ENCODE data around the gene ROBO4. TPM values are rescaled to one million over a fixed set of nuclear protein-coding genes. Genes with fewer than 3 reads are reported as not detected.

The ROBO4 gene
- total and polyA plus RNA-seq, 8 donors: 1.8 to 49.6 (median 6.1) TPM

DNA sequence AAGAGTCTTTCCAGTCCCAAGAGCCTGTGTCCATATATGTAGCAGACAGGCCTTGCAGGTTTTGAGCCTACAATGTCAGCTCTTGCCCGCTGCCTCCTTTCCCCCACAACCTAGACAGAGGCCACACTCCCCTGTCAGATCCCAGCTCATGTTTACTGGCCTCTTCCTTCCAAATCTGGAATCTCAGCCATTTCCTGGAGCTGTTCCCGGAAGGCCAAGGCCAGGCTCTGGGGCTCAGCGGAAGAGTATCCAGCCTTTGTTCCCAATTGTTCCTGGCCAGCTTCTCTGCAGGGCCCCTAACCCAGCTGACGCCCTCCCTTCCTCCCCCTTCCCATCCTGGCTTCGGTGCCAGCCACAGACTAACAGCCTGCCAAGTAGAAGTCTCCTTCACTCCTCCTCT is 1.0 kb upstream of the ROBO4 start:
- Histone ChIP-seq H3K4me1 (peaks cover 0 to 9% (median 2%) of the 10 kb centered on the region in 4 donors), H3K27me3 (peaks cover 0 to 4% (median 0%) of the 10 kb centered on the region in 3 donors), H3K27ac (peak overlapping the region in 4 of 5 donors; percentile 46 to 77 (median 66)), H3K36me3 (no peaks in the 10 kb centered on the region), H3K9me3 (no peaks in the 10 kb centered on the region), H3K4me3 (no peak overlapping the region)
- intact Hi-C loops (cut with DNase I; ENCODE audit: low total_unique reads): no loop called here
- TF ChIP-seq EP300 (IDR thresholded peaks at IDR 0.05): no peak
- TF ChIP-seq POLR2AphosphoS5 (IDR thresholded peaks at IDR 0.05): peak in 1 of 3 donors; percentile 10
- DNase-seq: peak in 1 of 2 donors; percentile 72
- 45 to 60% (median 50%) methylated on average over 5 of the region's 5 CpGs for WGBS, 5 donors

DNA sequence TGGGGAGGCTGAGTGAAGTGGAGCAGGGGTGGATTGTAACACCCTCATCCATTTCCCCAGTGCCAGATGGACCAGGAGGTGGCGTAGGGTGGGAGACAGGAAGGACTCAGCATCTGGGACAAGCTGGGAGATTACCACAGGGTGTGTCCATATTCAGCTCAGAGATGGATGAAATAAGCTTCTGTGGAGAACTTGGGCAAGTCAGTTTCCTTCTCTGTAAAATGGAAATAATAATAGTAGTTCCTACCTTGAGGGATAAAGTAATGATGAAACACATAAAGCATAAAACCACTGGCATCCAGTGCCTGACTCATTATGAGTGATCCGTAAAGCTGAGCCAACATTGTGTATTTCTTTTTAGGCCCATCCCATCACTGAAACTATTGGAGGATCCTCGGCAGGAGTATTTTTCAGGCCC is 607 bp upstream of the ROBO4 start:
- WGBS, 5 donors: 50 to 66% (median 58%) methylated on average over 3 of the region's 3 CpGs
- TF ChIP-seq EP300 (IDR thresholded peaks at IDR 0.05) (no peak), POLR2A (IDR thresholded peaks at IDR 0.05) (no peak), POLR2AphosphoS5 (IDR thresholded peaks at IDR 0.05) (no peak)
- TF ChIP-seq, protein P1, sequence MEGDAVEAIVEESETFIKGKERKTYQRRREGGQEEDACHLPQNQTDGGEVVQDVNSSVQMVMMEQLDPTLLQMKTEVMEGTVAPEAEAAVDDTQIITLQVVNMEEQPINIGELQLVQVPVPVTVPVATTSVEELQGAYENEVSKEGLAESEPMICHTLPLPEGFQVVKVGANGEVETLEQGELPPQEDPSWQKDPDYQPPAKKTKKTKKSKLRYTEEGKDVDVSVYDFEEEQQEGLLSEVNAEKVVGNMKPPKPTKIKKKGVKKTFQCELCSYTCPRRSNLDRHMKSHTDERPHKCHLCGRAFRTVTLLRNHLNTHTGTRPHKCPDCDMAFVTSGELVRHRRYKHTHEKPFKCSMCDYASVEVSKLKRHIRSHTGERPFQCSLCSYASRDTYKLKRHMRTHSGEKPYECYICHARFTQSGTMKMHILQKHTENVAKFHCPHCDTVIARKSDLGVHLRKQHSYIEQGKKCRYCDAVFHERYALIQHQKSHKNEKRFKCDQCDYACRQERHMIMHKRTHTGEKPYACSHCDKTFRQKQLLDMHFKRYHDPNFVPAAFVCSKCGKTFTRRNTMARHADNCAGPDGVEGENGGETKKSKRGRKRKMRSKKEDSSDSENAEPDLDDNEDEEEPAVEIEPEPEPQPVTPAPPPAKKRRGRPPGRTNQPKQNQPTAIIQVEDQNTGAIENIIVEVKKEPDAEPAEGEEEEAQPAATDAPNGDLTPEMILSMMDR (IDR thresholded peaks at IDR 0.05): no peak
- Histone ChIP-seq H3K4me3 (no peak overlapping the region), H3K27me3 (peaks cover 0 to 4% (median 0%) of the 10 kb centered on the region in 3 donors), H3K36me3 (no peaks in the 10 kb centered on the region), H3K9me3 (no peaks in the 10 kb centered on the region), H3K27ac (peak overlapping the region; percentile 42 to 77 (median 64)), H3K4me1 (peaks cover 0 to 9% (median 2%) of the 10 kb centered on the region in 4 donors)
- intact Hi-C loops (cut with DNase I; ENCODE audit: low total_unique reads): no loop called here
- no peak for DNase-seq

DNA sequence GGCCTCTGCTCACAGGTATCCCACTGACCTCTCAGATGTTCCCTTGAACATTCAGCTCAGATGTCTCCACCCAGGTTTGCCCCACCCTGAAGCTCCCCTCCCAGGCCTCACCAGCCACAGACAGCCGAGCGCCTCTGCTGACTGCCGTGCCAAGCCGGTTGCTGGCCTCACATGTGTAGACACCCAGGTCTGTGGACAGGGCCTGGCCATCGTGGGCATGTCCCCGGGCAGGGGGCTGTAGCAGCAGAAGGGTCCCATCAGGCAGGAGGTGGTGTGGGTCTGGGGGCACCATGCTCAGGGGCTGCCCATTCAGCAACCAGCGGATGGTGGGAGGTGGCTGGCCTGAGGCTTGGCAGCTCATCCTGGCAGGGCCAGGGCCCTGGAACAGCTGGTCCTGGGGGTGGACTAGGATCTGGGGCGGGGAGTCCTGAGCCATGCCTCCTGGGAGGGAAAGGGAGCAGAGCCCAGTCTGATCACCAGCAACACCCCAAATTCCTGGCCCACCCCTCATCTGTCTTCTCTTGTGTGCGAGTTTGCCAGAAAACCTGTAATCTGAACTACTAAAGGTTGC is 759 bp downstream of the ROBO4 start:
- no peak for TF ChIP-seq POLR2AphosphoS5 (IDR thresholded peaks at IDR 0.05)
- no peak for TF ChIP-seq EP300 (IDR thresholded peaks at IDR 0.05)
- TF ChIP-seq, protein P1 (IDR thresholded peaks at IDR 0.05): no peak
- no peak for TF ChIP-seq POLR2A (IDR thresholded peaks at IDR 0.05)
- no peaks in the 10 kb centered on the region for H3K9me3 ChIP-seq
- peak overlapping the region in 4 of 5 donors; percentile 63 to 77 (median 66) for H3K27ac ChIP-seq
- 75 to 86% (median 79%) methylated on average over 1 to 9 of the region's 9 CpGs for WGBS, 5 donors
- H3K36me3 ChIP-seq: no peaks in the 10 kb centered on the region
- H3K4me3 ChIP-seq: peak overlapping the region; percentile 16 to 28 (median 20)
- peaks cover 0 to 4% (median 0%) of the 10 kb centered on the region in 3 donors for H3K27me3 ChIP-seq
- intact Hi-C loops (cut with DNase I; ENCODE audit: low total_unique reads): no loop called here
- peaks cover 0 to 9% (median 2%) of the 10 kb centered on the region in 4 donors for H3K4me1 ChIP-seq
- no peak for DNase-seq

DNA sequence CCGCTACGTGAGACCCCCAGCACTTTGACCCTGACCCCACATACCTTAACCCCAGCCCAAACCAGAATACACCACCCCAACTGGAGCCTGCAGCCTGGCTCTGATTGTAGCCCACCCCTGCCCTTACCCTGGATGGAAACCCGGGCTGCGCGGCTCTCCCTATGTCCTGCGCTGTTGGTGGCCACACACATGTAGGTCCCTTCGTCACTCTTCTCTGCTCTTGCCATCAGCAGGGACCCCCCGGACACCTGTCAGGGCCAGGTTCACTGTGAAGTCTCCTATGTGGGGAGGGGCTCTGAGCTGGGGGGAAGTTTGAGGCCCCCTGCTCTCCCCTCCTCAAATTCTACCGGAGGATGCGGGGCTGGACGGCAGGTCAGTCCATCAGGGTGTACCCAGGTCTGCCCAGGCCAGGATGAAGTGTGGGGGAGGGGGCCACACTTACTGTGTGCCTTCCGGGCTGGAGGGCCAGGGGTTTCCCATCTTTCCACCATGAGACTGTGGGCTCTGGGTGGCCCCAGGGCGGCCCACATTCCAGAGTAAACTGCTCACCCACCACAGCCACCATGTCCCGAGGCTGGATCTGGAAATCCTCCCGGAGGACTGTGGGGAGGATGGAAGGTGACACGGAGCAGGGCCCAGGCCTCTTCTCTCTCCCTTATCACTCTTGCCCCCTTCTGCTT is 1.5 kb downstream of the ROBO4 start:
- WGBS, 5 donors: 78 to 87% (median 85%) methylated on average over 12 to 16 of the region's 16 CpGs
- peak overlapping the region in 4 of 5 donors; percentile 63 to 77 (median 66) for H3K27ac ChIP-seq
- no peaks in the 10 kb centered on the region for H3K36me3 ChIP-seq
- no peaks in the 10 kb centered on the region for H3K9me3 ChIP-seq
- TF ChIP-seq POLR2AphosphoS5 (IDR thresholded peaks at IDR 0.05): no peak
- no peak for TF ChIP-seq EP300 (IDR thresholded peaks at IDR 0.05)
- TF ChIP-seq POLR2A (IDR thresholded peaks at IDR 0.05): no peak
- TF ChIP-seq, protein P1 (IDR thresholded peaks at IDR 0.05): no peak
- intact Hi-C loops (cut with DNase I; ENCODE audit: low total_unique reads): no loop called here
- H3K4me3 ChIP-seq: peak overlapping the region; percentile 16 to 28 (median 20)
- peaks cover 0 to 9% (median 4%) of the 10 kb centered on the region in 4 donors for H3K4me1 ChIP-seq
- peaks cover 0 to 5% (median 4%) of the 10 kb centered on the region in 3 donors for H3K27me3 ChIP-seq
- DNase-seq: peak in 1 of 2 donors; percentile 1

Measured in stomach (tissue), 9 donors.